Type B pancreatic cell (in vitro differentiated cells): Measurements from ENCODE around the gene ADD2. TPM values are rescaled to one million over a fixed set of nuclear protein-coding genes. Genes with fewer than 3 reads are reported as not detected.

Experiments
- DNase-seq: peaks from one replicate; pipeline ENCODE4 v3.0.0; 2021; ENCODE audit warnings: mixed read lengths; ENCODE audit not compliant: unreplicated experiment; ENCODE audit errors: extremely low spot score
- H3K27ac Mint-ChIP-seq: 2 replicates; pipeline ENCODE4 v1.8.0; 2021; ENCODE audit warnings: mild to moderate bottlenecking, mixed read lengths
- H3K27me3 Mint-ChIP-seq: 2 replicates; pipeline ENCODE4 v1.8.0; 2021; ENCODE audit warnings: mixed read lengths
- H3K36me3 Mint-ChIP-seq: 2 replicates; pipeline ENCODE4 v1.8.0; 2021; ENCODE audit warnings: mixed read lengths
- H3K4me1 Mint-ChIP-seq: one replicate; pipeline ENCODE4 v1.8.0; 2021; ENCODE audit warnings: mixed read lengths; ENCODE audit not compliant: unreplicated experiment
- H3K4me3 Mint-ChIP-seq: 2 replicates; pipeline ENCODE4 v1.8.0; 2021; ENCODE audit warnings: mild to moderate bottlenecking, mixed read lengths
- H3K9me3 Mint-ChIP-seq: 2 replicates; pipeline ENCODE4 v1.8.0; 2021; ENCODE audit warnings: mixed read lengths
- total RNA-seq: library from RNA; stranded (reverse); gene quantifications from 2 replicates; pipeline ENCODE4 v1.2.1, GENCODE V29; 2021; ENCODE audit warnings: low replicate concordance
- TF ChIP-seq, protein P1 (sequence below): fragments of 200-600 bp; sonication (generic); conservative IDR thresholded peaks from 2 replicates; pipeline ENCODE4 v1.5.0; 2021; ENCODE audit warnings: antibody characterized with exemption, mild to moderate bottlenecking

ADD2 gene
- total RNA-seq, 1 donor from 2014 or later: 5.0 TPM

DNA sequence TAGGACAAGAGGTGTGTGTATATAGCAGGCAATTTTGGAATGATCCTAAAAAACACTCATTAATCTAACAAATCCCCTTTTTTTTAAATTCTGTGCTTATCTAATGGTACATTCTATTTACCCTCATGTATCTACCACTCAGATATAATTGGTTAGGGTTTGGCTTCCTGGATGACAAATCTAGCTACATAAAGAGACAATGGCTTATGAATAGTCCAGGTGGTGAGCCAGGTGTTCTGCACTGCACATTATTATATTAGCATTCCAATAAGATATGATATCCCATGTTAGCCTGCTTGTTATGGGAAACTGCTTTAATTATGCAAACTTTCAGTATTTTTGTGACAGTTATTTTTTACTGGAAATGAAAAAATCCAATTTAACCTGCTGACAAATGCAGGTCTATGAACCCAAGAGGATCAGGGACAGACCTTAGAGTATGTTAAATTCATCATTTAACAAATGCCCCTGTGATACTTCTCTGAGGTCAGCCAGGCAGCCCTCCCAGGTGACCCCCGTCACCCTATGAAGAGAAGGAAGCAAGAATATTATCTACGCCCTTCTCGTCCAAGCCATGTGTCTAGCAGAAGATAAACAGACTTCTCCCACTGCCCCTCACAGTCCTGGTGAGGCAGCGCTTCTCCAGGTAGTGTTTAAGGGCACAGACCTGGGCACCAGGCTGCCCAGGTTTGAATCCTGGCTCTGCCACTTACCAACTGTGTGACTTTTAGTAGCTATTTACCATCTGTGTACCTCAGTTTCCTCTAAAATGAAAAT, 83.0 kb downstream of the ADD2 start:
- Mint-ChIP-seq H3K36me3 (no peaks in the 10 kb centered on the region), H3K4me1 (no peaks in the 10 kb centered on the region), H3K9me3 (no peaks in the 10 kb centered on the region), H3K27ac (no peak overlapping the region), H3K4me3 (no peak overlapping the region), H3K27me3 (peaks cover 12% of the 10 kb centered on the region)
- TF ChIP-seq, protein P1, sequence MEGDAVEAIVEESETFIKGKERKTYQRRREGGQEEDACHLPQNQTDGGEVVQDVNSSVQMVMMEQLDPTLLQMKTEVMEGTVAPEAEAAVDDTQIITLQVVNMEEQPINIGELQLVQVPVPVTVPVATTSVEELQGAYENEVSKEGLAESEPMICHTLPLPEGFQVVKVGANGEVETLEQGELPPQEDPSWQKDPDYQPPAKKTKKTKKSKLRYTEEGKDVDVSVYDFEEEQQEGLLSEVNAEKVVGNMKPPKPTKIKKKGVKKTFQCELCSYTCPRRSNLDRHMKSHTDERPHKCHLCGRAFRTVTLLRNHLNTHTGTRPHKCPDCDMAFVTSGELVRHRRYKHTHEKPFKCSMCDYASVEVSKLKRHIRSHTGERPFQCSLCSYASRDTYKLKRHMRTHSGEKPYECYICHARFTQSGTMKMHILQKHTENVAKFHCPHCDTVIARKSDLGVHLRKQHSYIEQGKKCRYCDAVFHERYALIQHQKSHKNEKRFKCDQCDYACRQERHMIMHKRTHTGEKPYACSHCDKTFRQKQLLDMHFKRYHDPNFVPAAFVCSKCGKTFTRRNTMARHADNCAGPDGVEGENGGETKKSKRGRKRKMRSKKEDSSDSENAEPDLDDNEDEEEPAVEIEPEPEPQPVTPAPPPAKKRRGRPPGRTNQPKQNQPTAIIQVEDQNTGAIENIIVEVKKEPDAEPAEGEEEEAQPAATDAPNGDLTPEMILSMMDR: no peak
- DNase-seq: no peak

DNA sequence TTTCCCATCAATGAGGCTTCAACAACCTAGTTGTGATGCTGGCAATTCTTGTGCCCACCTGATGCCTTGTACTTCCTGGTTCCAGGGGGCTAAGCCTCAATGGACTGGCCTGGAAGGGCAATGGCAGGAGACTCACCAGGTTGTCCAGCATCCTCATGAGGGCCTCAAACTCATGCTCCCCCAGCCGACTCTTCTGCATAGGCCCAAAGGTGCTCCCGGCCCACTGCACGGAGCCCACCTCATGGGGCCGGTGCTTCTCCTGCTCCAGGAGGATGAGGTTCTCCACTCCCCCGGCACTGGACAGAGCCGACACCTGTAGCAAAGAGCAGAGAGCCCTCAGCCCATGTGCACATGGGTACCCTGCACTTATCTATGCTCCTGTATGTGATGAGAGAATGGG, 84.5 kb downstream of the ADD2 start:
- Mint-ChIP-seq H3K27me3 (peaks cover 10% of the 10 kb centered on the region), H3K4me3 (no peak overlapping the region), H3K9me3 (no peaks in the 10 kb centered on the region), H3K4me1 (no peaks in the 10 kb centered on the region), H3K36me3 (no peaks in the 10 kb centered on the region), H3K27ac (no peak overlapping the region)
- DNase-seq: no peak
- TF ChIP-seq, protein P1: no peak

DNA sequence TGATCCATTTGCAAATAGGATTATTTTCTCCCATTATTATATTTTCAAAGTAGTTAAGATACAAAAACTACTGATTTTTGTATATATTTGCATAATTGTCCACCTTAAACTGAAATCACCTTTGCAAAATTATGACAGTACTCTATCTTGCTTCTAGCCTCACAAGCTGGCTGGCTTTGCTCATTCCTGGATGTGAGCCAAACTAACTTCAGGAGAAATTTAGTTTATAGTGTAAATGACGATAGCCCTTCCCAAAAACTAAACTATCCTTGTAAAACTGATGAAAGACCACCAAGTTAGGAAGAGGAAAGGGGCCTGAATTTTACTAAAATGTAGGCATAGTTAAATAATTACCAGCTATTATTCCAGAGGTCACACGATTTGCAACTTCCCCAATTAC, 87.3 kb downstream of the ADD2 start:
- Mint-ChIP-seq H3K4me3 (no peak overlapping the region), H3K27ac (no peak overlapping the region), H3K27me3 (peaks cover 7% of the 10 kb centered on the region), H3K4me1 (no peaks in the 10 kb centered on the region), H3K36me3 (no peaks in the 10 kb centered on the region), H3K9me3 (no peaks in the 10 kb centered on the region)
- no peak for DNase-seq
- TF ChIP-seq, protein P1: no peak

DNA sequence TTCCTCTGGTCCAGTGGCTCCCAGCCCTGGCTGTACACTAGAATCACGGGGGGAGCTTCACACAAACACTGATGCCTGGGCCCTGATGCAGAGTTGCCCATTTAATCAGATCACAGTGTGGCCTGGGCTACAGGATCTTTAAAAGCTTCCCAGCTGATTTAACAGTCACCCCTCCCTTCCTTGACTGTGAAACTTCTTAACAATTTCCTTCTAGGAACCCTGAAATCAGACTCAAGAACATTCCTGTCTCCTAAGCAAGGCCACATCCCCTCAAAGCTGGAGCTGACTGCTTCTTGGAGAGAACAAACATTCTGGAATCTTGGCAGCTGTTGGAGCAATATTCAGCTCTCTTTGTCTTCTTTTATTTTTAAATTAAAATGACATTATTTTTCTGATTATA, 88.7 kb downstream of the ADD2 start:
- TF ChIP-seq, protein P1: no peak
- Mint-ChIP-seq H3K27ac (no peak overlapping the region), H3K27me3 (peaks cover 3% of the 10 kb centered on the region), H3K36me3 (no peaks in the 10 kb centered on the region), H3K4me3 (no peak overlapping the region), H3K9me3 (no peaks in the 10 kb centered on the region), H3K4me1 (no peaks in the 10 kb centered on the region)
- DNase-seq: no peak

DNA sequence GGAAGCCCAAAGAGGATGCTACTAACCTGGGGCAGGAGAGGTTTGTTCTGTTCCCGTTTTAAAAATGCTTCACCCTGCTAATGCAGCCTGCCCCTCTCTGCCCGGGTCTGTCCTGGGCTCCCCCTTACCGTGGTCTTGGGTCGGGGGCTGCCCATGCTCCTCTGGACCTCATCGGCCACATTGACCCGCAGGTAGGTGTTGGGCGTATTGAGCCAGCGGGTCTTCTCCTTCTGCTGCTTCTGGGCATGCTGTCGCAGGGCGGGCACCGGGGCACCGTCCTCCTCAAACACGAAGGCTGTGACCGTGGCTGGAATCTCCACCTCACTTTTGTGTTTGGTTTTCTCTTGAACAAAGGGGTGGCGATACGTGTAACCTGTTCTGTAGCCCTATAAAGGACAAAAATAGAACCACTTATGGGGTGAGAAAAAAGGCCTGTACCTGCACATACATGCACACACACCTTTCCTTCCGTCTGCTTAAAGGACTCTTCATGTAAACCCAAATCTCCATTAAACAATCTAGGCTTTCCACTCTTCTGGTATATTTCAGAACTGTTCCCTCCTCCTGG, 89.3 kb downstream of the ADD2 start:
- Mint-ChIP-seq H3K27ac (no peak overlapping the region), H3K4me1 (no peaks in the 10 kb centered on the region), H3K4me3 (no peak overlapping the region), H3K36me3 (no peaks in the 10 kb centered on the region), H3K9me3 (no peaks in the 10 kb centered on the region), H3K27me3 (peaks cover under 1% of the 10 kb centered on the region)
- TF ChIP-seq, protein P1: no peak
- DNase-seq: no peak
